K562 (cell line): ENCODE measurements around the gene TIAM1. TPM values are rescaled to one million over a fixed set of nuclear protein-coding genes. Genes with fewer than 3 reads are reported as not detected.

Source experiments
- ATAC-seq: fragments of 200-7000 bp; cut with Tn5 transposase; 3 replicates; pipeline ENCODE4 v1.9.1; 2020; ENCODE audit warnings: moderate library complexity
- BruUV-seq: library from RNA; stranded (reverse); fragments of 400-500 nt; replicated peaks from 2 replicates; lab custom pipeline; 2021; lab: Mats Ljungman, UMichigan
- CTCF ChIA-PET: fragments of 300-600 bp; formaldehyde crosslinking; extraction: SDS; loops from one replicate; lab custom pipeline; 2021; ENCODE audit warnings: low intra/inter-chr PET ratio; lab: Yijun Ruan, JAX
- POLR2A ChIA-PET: fragments of 300-600, 350-650 bp; sonication (Branson Sonifier 250); formaldehyde crosslinking; extraction: SDS; loops from one replicate; lab custom pipeline; 2021; ENCODE audit warnings: antibody characterized with exemption, inconsistent platforms; lab: Yijun Ruan, JAX
- DNase-seq, 4 experiments: peaks; one replicate each; pipeline versions ENCODE4 v3.0.0 to v3.0.0-alpha.2; 2011 to 2018; ENCODE audit warnings: low spot score in 3 of 4, mixed read lengths in 3 of 4; ENCODE audit errors: extremely low read depth in 1 of 4
- FAIRE-seq: peaks from 2 replicates; lab custom pipeline; 2011; peaks lifted over from hg19 to GRCh38; lab: Jason Lieb, UNC
- H2AFZ ChIP-seq: 2 replicates; pipeline ENCODE4 v1.6.0; 2011; ENCODE audit warnings: low read depth, low read length, control low read depth, inconsistent platforms
- H3K27ac ChIP-seq: fragments of 200-600 bp; 3 replicates; pipeline ENCODE4 v1.8.0; 2011; ENCODE audit warnings: low read depth, mild to moderate bottlenecking, control low read depth, inconsistent platforms, low read length, moderate library complexity, mixed read lengths; ENCODE audit errors: extremely low read depth
- H3K27me3 ChIP-seq, 2 experiments: fragments of 300-600 bp in 1 of 2; 2 replicates in 1 of 2; 3 replicates in 1 of 2; pipeline versions ENCODE4 v1.6.0 to v1.8.0; 2011; ENCODE audit warnings: inconsistent platforms in 2 of 2, low read length in 2 of 2, mild to moderate bottlenecking in 1 of 2, mixed read lengths in 1 of 2, moderate library complexity in 1 of 2; ENCODE audit not compliant: control insufficient read depth in 2 of 2, insufficient read depth in 2 of 2
- H3K36me3 ChIP-seq: fragments of 300-600 bp; 3 replicates; pipeline ENCODE4 v1.8.0; 2011; ENCODE audit warnings: mild to moderate bottlenecking, low read length, inconsistent platforms; ENCODE audit not compliant: control insufficient read depth, insufficient read depth
- H3K4me1 ChIP-seq, 2 experiments: fragments of 200-600 bp in 1 of 2; replicated peaks in 1 of 2; 2 replicates in 1 of 2; 3 replicates in 1 of 2; pipeline versions ENCODE4 v1.5.1 to v1.8.0; 2011; ENCODE audit warnings: inconsistent platforms in 2 of 2, low read length in 2 of 2, mild to moderate bottlenecking in 1 of 2, mixed read lengths in 1 of 2, moderate library complexity in 1 of 2; ENCODE audit not compliant: control insufficient read depth in 2 of 2, insufficient read depth in 2 of 2
- H3K4me2 ChIP-seq: 2 replicates; pipeline ENCODE4 v1.6.1; 2011; ENCODE audit warnings: low read length, control low read depth, inconsistent platforms, mixed read lengths; ENCODE audit not compliant: insufficient read depth
- H3K4me3 ChIP-seq: fragments of 200-600 bp; sonication (generic), shearing (Covaris generic); 2 replicates; pipeline ENCODE4 v1.5.1; 2016; ENCODE audit warnings: control low read depth, inconsistent platforms
- H3K79me2 ChIP-seq: fragments of 200-600 bp; 3 replicates; pipeline ENCODE4 v1.8.0; 2011; ENCODE audit warnings: low read length, inconsistent platforms; ENCODE audit not compliant: control insufficient read depth, insufficient read depth
- H3K9ac ChIP-seq, 2 experiments: 2 replicates each; pipeline versions ENCODE4 v1.6.0 to v1.6.1; 2011; ENCODE audit warnings: low read depth in 2 of 2, low read length in 2 of 2, control low read depth in 1 of 2, inconsistent platforms in 1 of 2, mild to moderate bottlenecking in 1 of 2, mixed read lengths in 1 of 2; ENCODE audit not compliant: insufficient read depth in 1 of 2
- H3K9me1 ChIP-seq: one replicate; pipeline ENCODE4 v1.6.0; 2011; ENCODE audit warnings: inconsistent platforms, mild to moderate bottlenecking, low read length, moderate library complexity; ENCODE audit not compliant: control insufficient read depth, insufficient read depth
- H3K9me3 ChIP-seq: replicated peaks from 2 replicates; pipeline ENCODE4 v1.5.1; 2011; ENCODE audit warnings: low read depth, low read length, inconsistent platforms; ENCODE audit not compliant: control insufficient read depth, insufficient read depth
- H4K20me1 ChIP-seq: replicated peaks from 2 replicates; pipeline ENCODE4 v1.6.1; 2011; ENCODE audit warnings: low read length, inconsistent platforms, mixed read lengths; ENCODE audit not compliant: control insufficient read depth, insufficient read depth
- ARID1B ChIP-seq: fragments of 450-650 bp; IDR thresholded peaks from 2 replicates; pipeline ENCODE4 v1.6.1; 2016; ENCODE audit warnings: antibody characterized with exemption, mild to moderate bottlenecking, inconsistent platforms
- ELF2 ChIP-seq: fragments of 250-450 bp; sonication (Bioruptor Pico); IDR thresholded peaks from 2 replicates; pipeline ENCODE4 v1.5.0; 2021; ENCODE audit warnings: mild to moderate bottlenecking
- ETS2 ChIP-seq: IDR thresholded peaks from 2 replicates; pipeline ENCODE4 v1.6.1; 2016; ENCODE audit warnings: borderline replicate concordance, missing genetic modification characterization, mild to moderate bottlenecking, moderate library complexity, missing compliant biosample characterization; ENCODE audit not compliant: poor library complexity, severe bottlenecking
- FOXA1 ChIP-seq: fragments of 450-650 bp; IDR thresholded peaks from 2 replicates; pipeline ENCODE4 v1.6.1; 2016; ENCODE audit warnings: mild to moderate bottlenecking, borderline replicate concordance
- FUS ChIP-seq: fragments of 200-400 bp; formaldehyde crosslinking; optimal IDR thresholded peaks from 2 replicates; pipeline ENCODE3; 2017; ENCODE audit warnings: low read depth, low read length
- KLF16 ChIP-seq: IDR thresholded peaks from 2 replicates; pipeline ENCODE4 v1.6.1; 2016; ENCODE audit warnings: antibody characterized with exemption
- MBD1 ChIP-seq: fragments of 250-450 bp; sonication (Bioruptor Pico); IDR thresholded peaks from 2 replicates; pipeline ENCODE4 v1.8.0; 2022; ENCODE audit warnings: inconsistent platforms
- MTF1 ChIP-seq: fragments of 250-450 bp; sonication (Bioruptor Pico); IDR thresholded peaks from 2 replicates; pipeline ENCODE4 v1.9.0; 2021; ENCODE audit warnings: moderate library complexity, mild to moderate bottlenecking, inconsistent platforms, borderline replicate concordance
- NONO ChIP-seq, 2 experiments: fragments of 200-400 bp in 1 of 2; fragments of 450-650 bp in 1 of 2; formaldehyde crosslinking in 1 of 2; IDR thresholded peaks; 2 replicates each; pipeline ENCODE4 v1.6.1; 2017; ENCODE audit warnings: low read depth in 2 of 2, mild to moderate bottlenecking in 2 of 2, moderate library complexity in 2 of 2, low read length in 1 of 2
- PML ChIP-seq: IDR thresholded peaks from 2 replicates; pipeline ENCODE4 v1.6.1; 2012; ENCODE audit warnings: low read length, inconsistent platforms
- RBM39 ChIP-seq: fragments of 200-400 bp; formaldehyde crosslinking; optimal IDR thresholded peaks from 2 replicates; pipeline ENCODE3; 2018; ENCODE audit warnings: low read depth, low read length
- RFX1 ChIP-seq: fragments of 450-650 bp; IDR thresholded peaks from 2 replicates; pipeline ENCODE4 v1.6.1; 2016; ENCODE audit warnings: mild to moderate bottlenecking, moderate library complexity
- RHOXF2B ChIP-seq: fragments of 250-450 bp; sonication (Bioruptor Pico); conservative IDR thresholded peaks from 2 replicates; pipeline ENCODE4 v1.5.1; 2021
- ZFP1 ChIP-seq: fragments of 450-650 bp; formaldehyde crosslinking; IDR thresholded peaks from 2 replicates; pipeline ENCODE4 v1.4.0; 2020; ENCODE audit warnings: mild to moderate bottlenecking, mixed read lengths
- ZNF445 ChIP-seq: fragments of 250-450 bp; sonication (Bioruptor Pico); IDR thresholded peaks from 2 replicates; pipeline ENCODE4 v1.4.0; 2020; ENCODE audit warnings: low read depth, mild to moderate bottlenecking, moderate library complexity
- ZNF696 ChIP-seq: fragments of 250-450 bp; sonication (Bioruptor Pico); conservative IDR thresholded peaks from 2 replicates; pipeline ENCODE4 v1.4.0; 2020; ENCODE audit warnings: mild to moderate bottlenecking, moderate library complexity
- WGBS: fragments of 100-300 bp; shearing (Covaris generic); methylation state at CpG from one replicate; pipeline ENCODE4 v1.1.6; 2016; ENCODE audit warnings: low coverage, mixed read lengths; ENCODE audit not compliant: insufficient coverage; ENCODE audit errors: missing lambda C conversion rate; 5-methylcytosine and 5-hydroxymethylcytosine counted together
- in situ Hi-C: fragments of 300-500 bp; cut with MboI; formaldehyde crosslinking; loops from 4 replicates; pipeline ENCODE4 v1.15.0; 2018; ENCODE audit warnings: inconsistent platforms, mixed read lengths
- intact Hi-C: fragments of 100-400 bp; cut with micrococcal nuclease; formaldehyde crosslinking; loops from 2 replicates; pipeline ENCODE4 v1.14.2; 2022
- polyA plus RNA-seq, 8 experiments: library from polyadenylated mRNA; depleted of rRNA in 4 of 8; stranded (reverse) in 5 of 8; unstranded in 3 of 8; fragments of >200 nt; fragmentation: Nextera tagmentation in 2 of 8; fragmentation: Illumina TruSeq in 1 of 8; extraction: Ambion mirVana in 2 of 8; extraction: Trizol in 1 of 8; gene quantifications; 2 replicates each; pipeline versions ENCODE4 v1.2.1 to v1.2.3, GENCODE V29; 2011 to 2014; ENCODE audit warnings: inconsistent platforms in 1 of 8, missing spikeins in 1 of 8
- total RNA-seq, 7 experiments: library from RNA; depleted of rRNA in 6 of 7; stranded (reverse); fragments of >200 nt in 6 of 7; fragmentation: Illumina TruSeq in 2 of 7; extraction: Trizol in 2 of 7; gene quantifications; 2 replicates each; pipeline versions ENCODE4 v1.2.1 to v1.2.3, GENCODE V29; 2011 to 2021; ENCODE audit warnings: low replicate concordance in 1 of 7

Gene TIAM1
- total and polyA plus RNA-seq, 9 of the 15 experiments (the other 6 are each of a cell fraction or from before 2014, with no cell fraction given), result 0.11 TPM; not detected in 8

GRCh38 chr21:31111093-31111492 is 233.0 kb downstream of the TIAM1 start:
- 4% methylated on average over 6 of the region's 6 CpGs for WGBS
- Histone ChIP-seq H3K27ac (no peak overlapping the region), H3K36me3 (no peaks in the 10 kb centered on the region), H3K9me3 (no peaks in the 10 kb centered on the region), H2AFZ (no peak overlapping the region), H3K9me1 (no peaks in the 10 kb centered on the region), H3K27me3 (no peaks in the 10 kb centered on the region; a peak in 1 of 5 replicates), H4K20me1 (no peaks in the 10 kb centered on the region), H3K4me1 (no peaks in the 10 kb centered on the region), H3K9ac (no peak overlapping the region), H3K79me2 (no peaks in the 10 kb centered on the region), H3K4me3 (no peak overlapping the region), H3K4me2 (no peak overlapping the region)
- intact Hi-C loops (no loop called here), in situ Hi-C loops (no loop called here)
- CTCF ChIA-PET, result no interaction called here
- ATAC-seq, result no peak
- no peak for FAIRE-seq
- POLR2A ChIA-PET, result no interaction called here
- no TSS peak for BruUV-seq
- DNase-seq, result no peak
- TF ChIP-seq ELF2 (CRISPR knock-in tag), result no peak
- TF ChIP-seq ZNF445 (CRISPR knock-in tag), result no peak
- no peak for TF ChIP-seq ETS2 (tag)
- TF ChIP-seq KLF16, result no peak
- TF ChIP-seq ZFP1, result no peak
- no peak for TF ChIP-seq MBD1 (CRISPR knock-in tag)
- TF ChIP-seq RFX1, result no peak
- no peak for TF ChIP-seq ZNF696 (CRISPR knock-in tag)
- no peak for TF ChIP-seq ARID1B
- no peak for TF ChIP-seq RBM39
- TF ChIP-seq PML, result no peak
- TF ChIP-seq NONO (IDR thresholded peaks at IDR 0.05; ENCODE audit: low read depth in 2 of 2, low read length in 1 of 2), result no peak
- no peak for TF ChIP-seq RHOXF2B (CRISPR knock-in tag)
- no peak for TF ChIP-seq FUS
- TF ChIP-seq FOXA1, result no peak
- no peak for TF ChIP-seq MTF1 (CRISPR knock-in tag)
- TF ChIP-seq, all 486 proteins: peak for 0
